HepG2 (cell line): ENCODE measurements around the gene STKLD1.

ENCODE experiments used
- FOXK1 ChIP-seq: sonication (generic); formaldehyde crosslinking; IDR thresholded peaks from 2 replicates; pipeline ENCODE4 v1.4.0; 2020; ENCODE audit warnings: low read depth, missing genetic modification reagents, borderline replicate concordance
- MAX ChIP-seq: IDR thresholded peaks from 2 replicates; pipeline ENCODE4 v1.6.1; 2012; ENCODE audit warnings: inconsistent platforms
- REST ChIP-seq, 2 experiments: IDR thresholded peaks; 2 replicates each; pipeline ENCODE4 v1.6.1; 2011 to 2012; ENCODE audit warnings: low read length in 2 of 2, borderline replicate concordance in 1 of 2, low read depth in 1 of 2, mild to moderate bottlenecking in 1 of 2, moderate library complexity in 1 of 2
- TF ChIP-seq, protein P1 (sequence below): sonication (generic); formaldehyde crosslinking; IDR thresholded peaks from 2 replicates; pipeline ENCODE4 v1.4.0; 2020; ENCODE audit warnings: mild to moderate bottlenecking, missing genetic modification reagents

GRCh38 chr9:133347985-133348717, 28.0 kb upstream of the STKLD1 start, which contains the start of the genes MED22 and RPL7A:
- TF ChIP-seq, protein P1, sequence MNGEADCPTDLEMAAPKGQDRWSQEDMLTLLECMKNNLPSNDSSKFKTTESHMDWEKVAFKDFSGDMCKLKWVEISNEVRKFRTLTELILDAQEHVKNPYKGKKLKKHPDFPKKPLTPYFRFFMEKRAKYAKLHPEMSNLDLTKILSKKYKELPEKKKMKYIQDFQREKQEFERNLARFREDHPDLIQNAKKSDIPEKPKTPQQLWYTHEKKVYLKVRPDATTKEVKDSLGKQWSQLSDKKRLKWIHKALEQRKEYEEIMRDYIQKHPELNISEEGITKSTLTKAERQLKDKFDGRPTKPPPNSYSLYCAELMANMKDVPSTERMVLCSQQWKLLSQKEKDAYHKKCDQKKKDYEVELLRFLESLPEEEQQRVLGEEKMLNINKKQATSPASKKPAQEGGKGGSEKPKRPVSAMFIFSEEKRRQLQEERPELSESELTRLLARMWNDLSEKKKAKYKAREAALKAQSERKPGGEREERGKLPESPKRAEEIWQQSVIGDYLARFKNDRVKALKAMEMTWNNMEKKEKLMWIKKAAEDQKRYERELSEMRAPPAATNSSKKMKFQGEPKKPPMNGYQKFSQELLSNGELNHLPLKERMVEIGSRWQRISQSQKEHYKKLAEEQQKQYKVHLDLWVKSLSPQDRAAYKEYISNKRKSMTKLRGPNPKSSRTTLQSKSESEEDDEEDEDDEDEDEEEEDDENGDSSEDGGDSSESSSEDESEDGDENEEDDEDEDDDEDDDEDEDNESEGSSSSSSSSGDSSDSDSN (CRISPR knock-in tag): peak; percentile 60
- TF ChIP-seq MAX (peak; percentile 86), REST (IDR thresholded peaks at IDR 0.05; ENCODE audit: borderline replicate concordance in 1 of 2, low read depth in 1 of 2, low read length in 2 of 2) (peak in 1 of 2 experiments; percentile 62; a peak in 2 of 4 replicates), FOXK1 (CRISPR knock-in tag) (peak; percentile 65; the same call in 1 of the 2 replicates)
